Tibial nerve (tissue), 4 donors: ENCODE data around the gene PNKD. TPM values are rescaled to one million over a fixed set of nuclear protein-coding genes. Genes with fewer than 3 reads are reported as not detected.

ENCODE experiments used
- DNase-seq, 2 donors: peaks; one replicate each; pipeline ENCODE4 v3.0.0-alpha.2; 2019; ENCODE audit warnings: low spot score in 2 of 2
- H3K27ac ChIP-seq, 4 donors: fragments of 200-600 bp; sonication (generic) in 3 of 4; one replicate each; pipeline ENCODE4 v1.5.1; 2017 to 2019; ENCODE audit warnings: mild to moderate bottlenecking in 1 of 4
- H3K27me3 ChIP-seq, 2 donors: fragments of 200-600 bp; sonication (generic) in 1 of 2; one replicate each; pipeline versions ENCODE4 v1.5.1 to v1.6.0; 2017 to 2019
- H3K36me3 ChIP-seq, 3 donors: fragments of 200-600 bp; sonication (generic); one replicate each; pipeline ENCODE4 v1.5.1; 2018 to 2019
- H3K4me1 ChIP-seq, 4 donors: fragments of 200-600 bp; sonication (generic) in 3 of 4; one replicate each; pipeline ENCODE4 v1.5.1; 2017 to 2019
- H3K4me3 ChIP-seq, 4 donors: fragments of 200-600 bp; sonication (generic) in 3 of 4; one replicate each; pipeline ENCODE4 v1.5.1; 2017 to 2019; ENCODE audit warnings: mild to moderate bottlenecking in 1 of 4, moderate library complexity in 1 of 4
- H3K9me3 ChIP-seq, 4 donors: fragments of 200-600 bp; sonication (generic) in 3 of 4; one replicate each; pipeline ENCODE4 v1.5.1; 2017 to 2019
- CTCF ChIP-seq, 5 experiments: fragments of 200-600 bp in 3 of 5; fragments of 450-650 bp in 2 of 5; sonication (generic) in 3 of 5; IDR thresholded peaks; one replicate each; pipeline ENCODE4 v1.5.1; 2016 to 2019; ENCODE audit warnings: antibody characterized with exemption in 5 of 5, mild to moderate bottlenecking in 3 of 5, moderate library complexity in 2 of 5
- EP300 ChIP-seq, 2 donors: sonication (generic); formaldehyde crosslinking; IDR thresholded peaks; one replicate each; pipeline ENCODE4 v1.6.1; 2017; ENCODE audit warnings: antibody characterized with exemption in 2 of 2, mild to moderate bottlenecking in 1 of 2
- POLR2A ChIP-seq, 2 donors: fragments of 450-650 bp; IDR thresholded peaks; one replicate each; pipeline ENCODE4 v1.6.1; 2017; ENCODE audit warnings: antibody characterized with exemption in 2 of 2, mild to moderate bottlenecking in 2 of 2, moderate library complexity in 2 of 2
- WGBS, 2 donors: methylation state at CpG; one replicate each; pipeline ENCODE4 v1.1.5; 2018; 5-methylcytosine and 5-hydroxymethylcytosine counted together
- total RNA-seq, 4 donors: library from RNA; depleted of rRNA; stranded (reverse); fragments of >200 nt; gene quantifications; one replicate each; pipeline ENCODE4 v1.1.0, GENCODE V29; 2016

Gene PNKD
- total RNA-seq, 4 donors from 2014 or later = 62.3 to 68.9 (median 63.6) TPM

GRCh38 chr2:218273908-218274249 lies 3.6 kb downstream of the PNKD start:
- peaks cover 0 to 55% (median 28%) of the 10 kb centered on the region in 3 donors for H3K36me3 ChIP-seq
- DNase-seq = no peak
- TF ChIP-seq EP300 (IDR thresholded peaks at IDR 0.05) = no peak
- TF ChIP-seq CTCF (IDR thresholded peaks at IDR 0.05) = no peak
- no peak for TF ChIP-seq POLR2A (IDR thresholded peaks at IDR 0.05)
- H3K4me3 ChIP-seq = no peak overlapping the region
- peak overlapping the region in 3 of 4 donors; percentile 24 to 95 (median 77) for H3K27ac ChIP-seq
- 75 to 80% methylated on average over 2 of the region's 2 CpGs for WGBS, 2 donors
- H3K9me3 ChIP-seq = no peaks in the 10 kb centered on the region
- peaks cover 3 to 59% (median 29%) of the 10 kb centered on the region in 4 donors for H3K4me1 ChIP-seq
- no peaks in the 10 kb centered on the region for H3K27me3 ChIP-seq

GRCh38 chr2:218274586-218274985 lies 4.3 kb downstream of the PNKD start:
- DNase-seq = no peak
- peaks cover 3 to 62% (median 28%) of the 10 kb centered on the region in 3 donors for H3K36me3 ChIP-seq
- peak overlapping the region in 3 of 4 donors; percentile 24 to 95 (median 77) for H3K27ac ChIP-seq
- WGBS, 2 donors = 67 to 76% methylated on average over 4 of the region's 4 CpGs
- no peak overlapping the region for H3K4me3 ChIP-seq
- TF ChIP-seq EP300 (IDR thresholded peaks at IDR 0.05) (no peak), CTCF (IDR thresholded peaks at IDR 0.05) (no peak), POLR2A (IDR thresholded peaks at IDR 0.05) (no peak)
- peaks cover 0 to 60% (median 25%) of the 10 kb centered on the region in 4 donors for H3K4me1 ChIP-seq
- no peaks in the 10 kb centered on the region for H3K9me3 ChIP-seq
- no peaks in the 10 kb centered on the region for H3K27me3 ChIP-seq

GRCh38 chr2:218275371-218276072 lies 5.2 kb downstream of the PNKD start:
- Histone ChIP-seq H3K4me3 (no peak overlapping the region), H3K36me3 (peaks cover 3 to 71% (median 28%) of the 10 kb centered on the region in 3 donors), H3K27me3 (no peaks in the 10 kb centered on the region), H3K27ac (peak overlapping the region in 2 of 4 donors; percentile 77 to 95), H3K9me3 (no peaks in the 10 kb centered on the region), H3K4me1 (peaks cover 0 to 64% (median 25%) of the 10 kb centered on the region in 4 donors)
- DNase-seq = no peak
- no peak for TF ChIP-seq POLR2A (IDR thresholded peaks at IDR 0.05)
- WGBS, 2 donors = 86% methylated on average over 9 of the region's 9 CpGs

GRCh38 chr2:218276986-218277755 lies 6.9 kb downstream of the PNKD start:
- Histone ChIP-seq H3K4me3 (no peak overlapping the region), H3K4me1 (peaks cover 0 to 60% (median 20%) of the 10 kb centered on the region in 4 donors), H3K9me3 (no peaks in the 10 kb centered on the region), H3K36me3 (peaks cover 3 to 87% (median 39%) of the 10 kb centered on the region in 3 donors), H3K27ac (peak overlapping the region in 2 of 4 donors; percentile 40 to 95), H3K27me3 (no peaks in the 10 kb centered on the region)
- 71 to 74% methylated on average over 11 to 12 of the region's 12 CpGs for WGBS, 2 donors
- DNase-seq = no peak
- TF ChIP-seq CTCF (IDR thresholded peaks at IDR 0.05) = no peak
- no peak for TF ChIP-seq POLR2A (IDR thresholded peaks at IDR 0.05)
- no peak for TF ChIP-seq EP300 (IDR thresholded peaks at IDR 0.05)

GRCh38 chr2:218277921-218278320 lies 7.6 kb downstream of the PNKD start:
- WGBS, 2 donors = 61 to 74% methylated on average over 7 of the region's 7 CpGs
- TF ChIP-seq EP300 (IDR thresholded peaks at IDR 0.05) (no peak), CTCF (IDR thresholded peaks at IDR 0.05) (no peak), POLR2A (IDR thresholded peaks at IDR 0.05) (no peak)
- Histone ChIP-seq H3K4me3 (no peak overlapping the region), H3K9me3 (no peaks in the 10 kb centered on the region), H3K36me3 (peaks cover 3 to 89% (median 39%) of the 10 kb centered on the region in 3 donors), H3K27me3 (no peaks in the 10 kb centered on the region), H3K4me1 (peaks cover 0 to 60% (median 19%) of the 10 kb centered on the region in 4 donors), H3K27ac (peak overlapping the region in 1 of 4 donors; percentile 95)
- no peak for DNase-seq
